GM12892 (cell line): ENCODE results near the gene PCDHGA1.

Experiments used
- POLR2A ChIP-seq: IDR thresholded peaks from 2 replicates; pipeline ENCODE4 v1.6.1; 2011; ENCODE audit warnings: low read depth, low read length, control low read depth
- POLR2AphosphoS5 ChIP-seq: IDR thresholded peaks from 2 replicates; pipeline ENCODE4 v1.6.1; 2011; ENCODE audit warnings: low read depth, low read length, control low read depth

DNA sequence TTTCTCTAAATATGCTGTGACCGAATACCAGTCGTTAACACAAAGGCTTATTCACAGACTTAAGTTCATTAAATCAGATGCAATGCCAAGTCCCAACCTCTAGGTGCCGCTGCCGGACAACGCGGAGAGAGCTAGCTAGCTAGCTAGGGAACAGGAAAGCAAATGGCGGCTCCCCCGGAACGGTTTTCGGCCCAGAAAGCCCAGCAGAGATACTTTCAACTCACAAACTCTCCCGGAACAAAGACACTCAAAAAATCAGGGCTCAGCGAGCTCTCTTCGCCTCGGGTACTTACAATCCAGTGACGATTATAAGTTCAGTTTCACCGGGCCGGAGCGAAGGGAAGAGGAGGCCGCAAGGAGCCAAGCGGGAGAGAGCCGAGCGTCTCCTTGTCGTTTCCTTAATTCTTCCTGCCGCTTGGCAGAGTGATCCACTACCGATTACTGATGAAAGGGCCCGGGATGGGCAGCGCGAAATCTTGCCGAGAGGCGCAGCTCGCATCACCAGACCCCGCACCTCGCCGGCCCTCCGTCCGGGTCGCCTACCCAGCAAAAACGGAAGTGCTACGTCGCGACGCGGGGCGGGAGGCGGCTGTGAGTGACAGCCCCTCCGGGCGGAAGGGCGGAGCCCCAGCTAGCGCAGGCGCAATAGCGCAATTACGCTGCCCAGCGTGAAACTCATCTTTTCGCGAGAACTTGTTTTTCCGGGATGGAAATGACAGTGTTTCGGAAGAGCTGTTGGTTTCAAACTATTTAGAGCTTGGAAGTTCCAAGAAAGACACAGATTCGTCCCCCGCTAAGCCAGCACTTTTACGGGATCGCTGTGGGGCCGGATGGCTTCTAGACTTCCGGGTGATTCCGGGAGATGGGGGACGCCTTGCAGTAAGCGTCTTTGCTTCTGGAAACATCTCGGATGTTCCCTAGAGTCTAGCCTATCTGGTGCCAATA is 9.8 kb upstream of the PCDHGA1 start, which contains the start of gene TAF7:
- TF ChIP-seq POLR2AphosphoS5 (peak; percentile 96), POLR2A (peak; percentile 97)
